Measurements from ENCODE around the gene PTPN11.
A peak's percentile ranks its signal among the peaks of the same experiment; 100 is the strongest.

The PTPN11 gene

DNA sequence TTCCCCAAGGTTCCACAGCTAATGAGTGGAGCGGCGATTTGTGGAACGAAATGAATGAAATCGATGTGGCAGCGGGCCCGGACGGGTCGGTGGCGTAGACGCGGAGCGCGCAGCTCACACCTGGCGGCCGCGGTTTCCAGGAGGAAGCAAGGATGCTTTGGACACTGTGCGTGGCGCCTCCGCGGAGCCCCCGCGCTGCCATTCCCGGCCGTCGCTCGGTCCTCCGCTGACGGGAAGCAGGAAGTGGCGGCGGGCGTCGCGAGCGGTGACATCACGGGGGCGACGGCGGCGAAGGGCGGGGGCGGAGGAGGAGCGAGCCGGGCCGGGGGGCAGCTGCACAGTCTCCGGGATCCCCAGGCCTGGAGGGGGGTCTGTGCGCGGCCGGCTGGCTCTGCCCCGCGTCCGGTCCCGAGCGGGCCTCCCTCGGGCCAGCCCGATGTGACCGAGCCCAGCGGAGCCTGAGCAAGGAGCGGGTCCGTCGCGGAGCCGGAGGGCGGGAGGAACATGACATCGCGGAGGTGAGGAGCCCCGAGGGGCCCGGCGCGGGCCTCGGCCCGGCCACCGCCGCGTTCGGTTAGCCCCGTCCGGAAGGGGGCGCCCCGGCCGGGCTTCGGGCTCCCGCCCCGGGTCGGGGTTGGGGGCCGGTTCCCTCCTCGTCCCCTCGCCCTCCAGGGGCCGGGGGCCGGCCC is at the start of gene PTPN11:
PTPN11 (plus strand) TSS at position 340 of the 689 bp plus-strand sequence; CDS start at position 505, 165 bp downstream.
- Histone ChIP-seq H3K9me3 (ENCODE audit: low read length) (no peaks in the 10 kb centered on the region), H3K27ac (ENCODE audit: low read depth, low read length) (peak within 1 kb of the TSS; percentile 98), H3K36me3 (ENCODE audit: insufficient read depth, low read length) (no peaks in the 10 kb centered on the region), H3K4me1 (ENCODE audit: insufficient read depth, low read length) (peaks cover 19% of the 10 kb centered on the region), H3K4me3 (ENCODE audit: low read depth in 1 of 2, low read length in 2 of 2) (peak within 1 kb of the TSS; percentile 89 to 97), H3K27me3 (ENCODE audit: control insufficient read depth in 1 of 2, insufficient read depth in 2 of 2, low read length in 2 of 2) (no peaks in the 10 kb centered on the region), H3K9ac (ENCODE audit: low read length) (peak within 1 kb of the TSS; percentile 94)

DNA sequence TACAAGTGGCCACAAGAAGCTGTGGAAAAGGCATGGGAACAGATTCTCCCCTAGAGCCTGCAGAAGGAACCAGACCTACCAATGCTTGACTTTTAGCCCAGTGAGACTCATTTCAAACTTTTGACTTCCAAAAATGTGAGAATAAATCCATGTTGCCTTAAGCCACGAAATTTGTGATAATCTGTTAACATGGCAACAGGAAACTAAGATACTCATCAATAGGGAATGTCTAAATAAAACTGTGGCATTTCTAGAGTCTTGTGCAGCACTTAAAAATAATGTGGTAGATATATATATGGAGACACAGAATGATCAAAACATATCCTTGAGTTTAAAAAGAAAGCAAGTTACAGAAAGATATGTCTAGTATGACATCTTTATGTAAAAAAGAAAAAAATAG is 48.5 kb upstream of the PTPN11 start:
- H3K4me1 ChIP-seq (ENCODE audit: insufficient read depth, low read length), result peaks cover 4% of the 10 kb centered on the region
- no peaks in the 10 kb centered on the region for H3K9me3 ChIP-seq (ENCODE audit: low read length)
- no peak overlapping the region for H3K27ac ChIP-seq (ENCODE audit: low read depth, low read length)

DNA sequence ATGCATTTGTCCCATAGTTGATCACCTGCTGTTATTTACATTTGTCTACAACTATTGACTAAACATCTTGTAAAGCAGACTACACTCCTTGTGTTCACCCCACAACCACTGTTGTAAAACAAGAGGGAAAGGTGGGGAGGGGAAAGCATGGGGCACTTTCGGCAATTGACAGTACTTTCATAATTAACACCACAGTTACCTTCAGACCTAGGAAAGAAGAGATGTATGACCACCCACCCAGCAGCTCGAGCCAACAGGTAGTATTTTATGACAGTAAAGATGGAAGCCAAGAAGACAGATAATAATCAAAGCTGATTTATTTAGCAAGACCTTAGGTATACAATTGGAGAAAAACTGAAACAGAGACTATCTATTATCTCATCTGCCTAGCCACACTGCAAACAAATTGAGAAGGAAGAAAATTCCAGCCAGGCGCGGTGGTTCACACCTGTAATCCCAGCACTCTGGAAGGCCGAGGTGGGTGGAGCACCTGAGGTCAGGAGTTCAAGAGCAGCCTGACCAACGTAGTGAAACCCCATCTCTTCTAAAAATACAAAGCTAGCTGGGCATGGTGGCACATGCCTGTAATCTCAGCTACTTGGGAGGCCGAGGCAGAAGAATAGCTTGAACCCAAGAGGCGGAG is 47.8 kb upstream of the PTPN11 start:
- no peak overlapping the region for H3K4me3 ChIP-seq (ENCODE audit: low read depth in 1 of 2, low read length in 2 of 2)
- H3K9me3 ChIP-seq (ENCODE audit: low read length), result no peaks in the 10 kb centered on the region
- H3K27ac ChIP-seq (ENCODE audit: low read depth, low read length), result no peak overlapping the region

More for the DNA sequence above, 48.5 kb upstream of the PTPN11 start:
- Histone ChIP-seq H3K9ac (ENCODE audit: low read length) (no peak overlapping the region), H3K4me3 (ENCODE audit: low read depth in 1 of 2, low read length in 2 of 2) (no peak overlapping the region), H3K36me3 (ENCODE audit: insufficient read depth, low read length) (no peaks in the 10 kb centered on the region), H3K27me3 (ENCODE audit: control insufficient read depth in 1 of 2, insufficient read depth in 2 of 2, low read length in 2 of 2) (no peaks in the 10 kb centered on the region)

DNA sequence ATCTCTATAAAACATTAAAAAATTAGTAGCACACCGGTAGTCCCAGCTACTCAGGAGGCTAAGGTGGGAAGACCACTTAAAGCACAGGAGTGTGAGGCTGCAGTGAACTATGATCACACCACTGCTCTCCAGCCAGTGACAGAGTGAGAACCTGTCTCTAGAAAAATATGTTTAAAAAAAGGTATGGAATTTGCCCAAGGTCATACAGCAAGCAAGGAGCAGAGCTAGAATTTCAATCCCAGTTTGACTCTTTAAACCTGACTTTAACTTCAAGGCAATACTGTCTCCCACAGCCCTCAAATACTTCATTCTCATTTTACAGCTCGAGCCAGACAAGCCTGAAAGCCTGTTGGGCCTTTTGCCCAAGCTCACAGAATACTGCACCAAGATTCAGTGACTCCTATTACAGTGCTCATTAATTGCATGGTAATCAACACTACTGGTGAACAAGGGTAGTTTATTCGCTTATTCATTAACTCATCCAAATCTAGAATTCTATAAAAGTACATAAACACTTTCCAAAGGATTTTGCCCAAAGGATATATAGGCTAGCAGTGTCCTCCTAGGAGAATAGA is 44.5 kb upstream of the PTPN11 start:
- Histone ChIP-seq H3K36me3 (ENCODE audit: insufficient read depth, low read length) (no peaks in the 10 kb centered on the region), H3K27me3 (ENCODE audit: control insufficient read depth in 1 of 2, insufficient read depth in 2 of 2, low read length in 2 of 2) (no peaks in the 10 kb centered on the region), H3K4me1 (ENCODE audit: insufficient read depth, low read length) (peaks cover 4% of the 10 kb centered on the region), H3K27ac (ENCODE audit: low read depth, low read length) (no peak overlapping the region), H3K9ac (ENCODE audit: low read length) (no peak overlapping the region), H3K4me3 (ENCODE audit: low read depth in 1 of 2, low read length in 2 of 2) (no peak overlapping the region), H3K9me3 (ENCODE audit: low read length) (no peaks in the 10 kb centered on the region)

More for the DNA sequence above, 47.8 kb upstream of the PTPN11 start:
- Histone ChIP-seq H3K36me3 (ENCODE audit: insufficient read depth, low read length) (no peaks in the 10 kb centered on the region), H3K9ac (ENCODE audit: low read length) (no peak overlapping the region), H3K27me3 (ENCODE audit: control insufficient read depth in 1 of 2, insufficient read depth in 2 of 2, low read length in 2 of 2) (no peaks in the 10 kb centered on the region), H3K4me1 (ENCODE audit: insufficient read depth, low read length) (peaks cover 4% of the 10 kb centered on the region)

DNA sequence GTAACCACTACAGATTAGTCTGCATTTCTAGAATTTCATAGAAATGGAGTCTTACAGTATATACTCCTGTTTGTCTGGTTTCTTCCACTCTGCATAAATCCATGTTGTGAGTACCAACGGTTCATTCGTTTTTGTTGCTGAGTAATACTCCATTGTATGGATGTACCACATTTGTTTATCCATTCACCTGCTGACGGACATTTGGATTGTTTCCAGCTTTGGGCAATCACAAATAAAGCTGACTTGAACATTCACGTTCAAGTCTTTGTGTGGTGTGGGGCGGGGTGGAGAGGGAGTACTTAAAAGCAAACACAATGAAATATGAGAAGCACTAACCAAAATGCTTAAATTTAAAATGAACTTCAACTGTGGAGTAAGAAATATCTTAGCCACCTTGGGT is 43.6 kb upstream of the PTPN11 start:
- H3K9ac ChIP-seq (ENCODE audit: low read length), result no peak overlapping the region
- H3K27ac ChIP-seq (ENCODE audit: low read depth, low read length), result no peak overlapping the region
- no peaks in the 10 kb centered on the region for H3K27me3 ChIP-seq (ENCODE audit: control insufficient read depth in 1 of 2, insufficient read depth in 2 of 2, low read length in 2 of 2)
- no peaks in the 10 kb centered on the region for H3K9me3 ChIP-seq (ENCODE audit: low read length)
- no peak overlapping the region for H3K4me3 ChIP-seq (ENCODE audit: low read depth in 1 of 2, low read length in 2 of 2)
- peaks cover 4% of the 10 kb centered on the region for H3K4me1 ChIP-seq (ENCODE audit: insufficient read depth, low read length)
- no peaks in the 10 kb centered on the region for H3K36me3 ChIP-seq (ENCODE audit: insufficient read depth, low read length)

DNA sequence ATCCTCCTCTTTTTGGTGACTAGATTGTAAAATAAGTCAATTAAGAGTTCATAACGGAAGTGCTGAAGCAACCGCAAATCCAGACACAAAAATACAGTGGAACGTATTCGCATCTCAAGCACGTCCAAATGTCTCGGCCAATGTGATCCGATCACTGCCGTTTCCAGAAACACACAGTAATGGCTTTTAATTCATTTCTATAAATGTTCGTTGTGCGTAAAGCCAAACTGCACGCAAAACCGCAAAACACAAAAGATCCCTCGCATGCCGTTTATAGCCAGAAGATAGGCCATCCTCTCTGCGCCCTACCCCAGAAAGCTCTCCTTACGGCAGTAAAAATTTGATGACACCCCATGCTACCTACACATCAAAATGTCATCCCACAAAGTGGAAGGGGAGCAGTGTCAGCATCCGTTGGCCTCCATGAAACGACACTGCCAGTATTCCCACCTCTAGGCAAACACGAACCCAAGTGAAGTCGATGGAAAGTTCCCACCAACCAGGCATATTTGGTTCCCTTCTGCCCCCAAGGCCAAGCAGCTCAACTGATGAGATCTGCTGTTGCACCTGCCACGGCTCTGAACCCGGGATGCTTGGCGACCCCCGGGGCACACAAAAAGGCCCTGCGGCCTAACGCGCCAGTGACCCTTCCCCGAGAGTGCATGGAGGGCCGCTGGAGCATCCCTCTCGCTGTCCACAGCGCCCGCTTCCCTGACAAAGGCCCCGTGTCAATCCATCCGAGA is 37.9 kb upstream of the PTPN11 start:
- H3K9me3 ChIP-seq (ENCODE audit: low read length), result no peaks in the 10 kb centered on the region
- H3K27me3 ChIP-seq (ENCODE audit: control insufficient read depth in 1 of 2, insufficient read depth in 2 of 2, low read length in 2 of 2), result no peaks in the 10 kb centered on the region
- no peaks in the 10 kb centered on the region for H3K36me3 ChIP-seq (ENCODE audit: insufficient read depth, low read length)
- peak overlapping the region; percentile 85 to 95 for H3K4me3 ChIP-seq (ENCODE audit: low read depth in 1 of 2, low read length in 2 of 2)
- peaks cover 8% of the 10 kb centered on the region for H3K4me1 ChIP-seq (ENCODE audit: insufficient read depth, low read length)
- H3K27ac ChIP-seq (ENCODE audit: low read depth, low read length), result peak overlapping the region; percentile 61
- H3K9ac ChIP-seq (ENCODE audit: low read length), result peak overlapping the region; percentile 58

DNA sequence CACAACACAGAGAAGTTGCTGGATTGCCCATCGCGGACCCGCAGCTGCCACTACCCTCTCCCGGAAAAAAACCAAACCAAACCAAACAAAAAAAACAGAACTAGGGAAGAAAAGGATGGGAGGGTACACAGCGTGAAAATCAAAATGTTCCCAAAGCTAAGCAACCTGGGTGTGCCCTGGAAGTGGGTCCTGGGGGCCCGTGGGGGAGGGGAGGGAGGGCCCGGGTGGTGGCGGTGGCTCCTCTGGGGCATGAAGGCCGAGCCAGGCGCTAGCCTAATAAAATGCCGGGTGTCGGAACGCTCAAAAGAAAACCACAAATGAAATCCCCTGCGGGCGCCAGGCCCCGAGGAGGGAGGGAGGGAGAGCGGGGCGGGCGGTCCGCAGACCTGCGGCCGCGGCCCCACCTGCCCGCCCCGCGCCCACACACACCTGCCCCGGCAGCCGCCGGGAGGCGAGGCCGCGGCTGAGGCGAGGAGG is 37.3 kb upstream of the PTPN11 start:
- Histone ChIP-seq H3K9me3 (ENCODE audit: low read length) (no peaks in the 10 kb centered on the region), H3K4me3 (ENCODE audit: low read depth in 1 of 2, low read length in 2 of 2) (peak overlapping the region; percentile 85 to 95), H3K4me1 (ENCODE audit: insufficient read depth, low read length) (peaks cover 8% of the 10 kb centered on the region), H3K27ac (ENCODE audit: low read depth, low read length) (peak overlapping the region; percentile 61), H3K27me3 (ENCODE audit: control insufficient read depth in 1 of 2, insufficient read depth in 2 of 2, low read length in 2 of 2) (no peaks in the 10 kb centered on the region), H3K9ac (ENCODE audit: low read length) (peak overlapping the region; percentile 58), H3K36me3 (ENCODE audit: insufficient read depth, low read length) (no peaks in the 10 kb centered on the region)

DNA sequence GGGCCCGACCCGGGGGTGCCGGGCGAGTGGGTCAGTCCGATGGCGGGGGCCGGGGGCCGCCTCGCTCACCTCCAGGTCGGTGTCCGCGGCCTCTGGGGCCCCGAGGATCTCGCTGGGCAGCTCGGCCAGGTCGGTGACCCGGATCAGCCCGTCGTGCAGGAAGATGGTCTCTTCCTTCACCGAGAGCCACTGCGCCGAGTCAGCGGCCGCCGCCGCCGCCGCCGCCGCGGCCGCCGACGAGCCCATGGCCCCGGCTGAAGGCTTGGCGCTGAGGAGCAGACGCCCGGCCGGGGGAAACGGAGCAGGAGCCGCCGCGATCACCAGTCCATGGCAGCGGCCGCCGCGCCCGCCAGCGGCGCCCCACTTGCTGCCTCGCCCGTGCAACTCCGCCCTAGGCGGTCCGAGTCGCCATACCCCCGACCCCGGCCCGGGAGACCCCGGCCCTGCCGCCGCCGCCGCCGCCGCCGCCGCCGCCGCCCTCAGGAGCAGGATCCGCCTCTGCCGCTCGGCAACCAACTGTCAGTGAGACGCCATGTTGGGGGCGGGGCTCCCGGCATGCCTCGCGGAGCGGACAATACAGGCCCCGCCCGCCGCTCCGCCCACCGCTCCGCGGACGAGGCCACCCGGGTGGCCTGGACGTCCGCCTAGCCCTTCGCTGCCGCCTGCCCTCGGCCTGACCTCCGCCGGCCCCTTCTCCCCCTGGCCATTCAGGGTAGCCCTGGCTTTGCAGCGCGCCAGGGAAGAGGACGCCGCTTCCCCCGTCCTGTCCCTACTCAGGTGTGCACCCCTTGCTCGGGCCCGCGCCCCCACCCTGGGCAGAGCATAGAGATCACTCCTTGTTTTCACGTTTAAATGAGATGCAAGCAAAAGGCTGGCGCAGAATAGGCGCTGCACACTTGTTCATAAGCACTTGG is 36.6 kb upstream of the PTPN11 start, which contains the start of gene HECTD4:
HECTD4 (minus strand) TSS at position 549 of the 914 bp plus-strand sequence; CDS start at position 246, 303 bp downstream.
- Histone ChIP-seq H3K4me3 (ENCODE audit: low read depth in 1 of 2, low read length in 2 of 2) (peak within 1 kb of the TSS; percentile 85 to 95), H3K36me3 (ENCODE audit: insufficient read depth, low read length) (no peaks in the 10 kb centered on the region), H3K9me3 (ENCODE audit: low read length) (no peaks in the 10 kb centered on the region), H3K27ac (ENCODE audit: low read depth, low read length) (peak within 1 kb of the TSS; percentile 64), H3K9ac (ENCODE audit: low read length) (peak within 1 kb of the TSS; percentile 58), H3K4me1 (ENCODE audit: insufficient read depth, low read length) (peaks cover 8% of the 10 kb centered on the region), H3K27me3 (ENCODE audit: control insufficient read depth in 1 of 2, insufficient read depth in 2 of 2, low read length in 2 of 2) (no peaks in the 10 kb centered on the region)

DNA sequence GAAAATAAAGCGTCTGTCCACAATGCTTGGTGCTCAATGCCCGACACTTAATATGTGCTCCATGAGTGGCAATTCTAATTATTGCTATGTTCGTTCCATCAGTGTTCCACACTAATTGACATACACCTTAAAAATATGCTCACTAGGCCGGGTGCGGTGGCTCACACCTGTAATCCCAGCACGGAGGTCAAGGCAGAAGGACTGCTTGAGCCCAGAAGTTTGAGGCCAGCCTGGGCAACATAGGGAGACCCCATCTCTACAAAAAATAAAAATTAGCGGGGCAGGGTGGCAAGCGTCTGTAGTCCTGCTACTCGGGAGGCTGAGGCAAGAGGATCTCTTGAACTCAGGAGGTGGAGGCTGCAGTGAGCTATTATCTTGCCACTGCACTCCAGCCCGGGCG is 35.9 kb upstream of the PTPN11 start:
- no peak overlapping the region for H3K27ac ChIP-seq (ENCODE audit: low read depth, low read length)
- peak overlapping the region; percentile 71 to 95 for H3K4me3 ChIP-seq (ENCODE audit: low read depth in 1 of 2, low read length in 2 of 2)
- no peaks in the 10 kb centered on the region for H3K9me3 ChIP-seq (ENCODE audit: low read length)
- H3K4me1 ChIP-seq (ENCODE audit: insufficient read depth, low read length), result peaks cover 8% of the 10 kb centered on the region
- H3K9ac ChIP-seq (ENCODE audit: low read length), result peak overlapping the region; percentile 44
- H3K27me3 ChIP-seq (ENCODE audit: control insufficient read depth in 1 of 2, insufficient read depth in 2 of 2, low read length in 2 of 2), result no peaks in the 10 kb centered on the region
- H3K36me3 ChIP-seq (ENCODE audit: insufficient read depth, low read length), result no peaks in the 10 kb centered on the region

DNA sequence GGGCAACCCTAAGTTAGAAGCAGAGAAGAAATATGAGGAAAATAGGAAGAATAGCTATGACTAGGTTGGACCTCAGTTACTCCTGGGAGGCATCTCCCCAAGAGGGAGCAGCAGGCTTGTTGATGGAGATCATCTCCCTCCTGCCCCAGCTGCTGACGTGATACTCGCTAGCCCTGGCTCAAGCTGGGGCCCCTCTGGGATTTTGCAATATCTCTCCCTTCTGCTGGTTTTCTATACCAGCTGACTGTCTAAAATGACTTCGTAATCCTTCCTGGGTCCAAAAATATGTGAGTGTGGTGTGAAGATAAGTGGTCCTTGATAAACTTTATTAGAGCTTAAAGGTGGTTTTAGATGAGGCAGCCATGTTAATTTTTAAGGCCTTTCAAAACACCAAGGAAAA is 32.0 kb upstream of the PTPN11 start:
- Histone ChIP-seq H3K4me3 (ENCODE audit: low read depth in 1 of 2, low read length in 2 of 2) (no peak overlapping the region), H3K27me3 (ENCODE audit: control insufficient read depth in 1 of 2, insufficient read depth in 2 of 2, low read length in 2 of 2) (no peaks in the 10 kb centered on the region), H3K9me3 (ENCODE audit: low read length) (no peaks in the 10 kb centered on the region), H3K27ac (ENCODE audit: low read depth, low read length) (no peak overlapping the region), H3K4me1 (ENCODE audit: insufficient read depth, low read length) (no peaks in the 10 kb centered on the region), H3K9ac (ENCODE audit: low read length) (no peak overlapping the region), H3K36me3 (ENCODE audit: insufficient read depth, low read length) (no peaks in the 10 kb centered on the region)

Measured in muscle layer of colon (tissue), 2 donors.